Gastroesophageal sphincter (tissue), 4 donors: Measurements from ENCODE around the gene CRYBG1. TPM values are rescaled to one million over a fixed set of nuclear protein-coding genes. Genes with fewer than 3 reads are reported as not detected.

ENCODE experiments used
- ATAC-seq: fragments of 150-250 bp; one replicate; pipeline ENCODE4 v1.9.1; 2016; ENCODE audit warnings: mild to moderate bottlenecking, moderate library complexity
- H3K27ac ChIP-seq, 4 donors: fragments of 200-600 bp; sonication (generic) in 3 of 4; 1 replicate in 3 of 4; 2 replicates in 1 of 4; pipeline ENCODE4 v1.5.1; 2016 to 2019
- H3K27me3 ChIP-seq: fragments of 200-600 bp; sonication (generic); one replicate; pipeline ENCODE4 v1.5.1; 2019
- H3K36me3 ChIP-seq, 2 donors: fragments of 200-600 bp; sonication (generic); one replicate each; pipeline ENCODE4 v1.5.1; 2019; ENCODE audit warnings: control low read depth in 1 of 2
- H3K4me1 ChIP-seq, 3 donors: fragments of 200-600 bp; sonication (generic); 1 replicate in 2 of 3; 2 replicates in 1 of 3; pipeline ENCODE4 v1.5.1; 2016 to 2019; ENCODE audit warnings: control low read depth in 2 of 3
- H3K4me3 ChIP-seq, 2 donors: fragments of 200-600 bp; sonication (generic); one replicate each; pipeline ENCODE4 v1.5.1; 2019; ENCODE audit warnings: mild to moderate bottlenecking in 1 of 2, moderate library complexity in 1 of 2
- H3K9me3 ChIP-seq, 3 donors: fragments of 200-600 bp; sonication (generic); one replicate each; pipeline ENCODE4 v1.5.1; 2017 to 2019; ENCODE audit warnings: control low read depth in 2 of 3
- CTCF ChIP-seq, 4 experiments: fragments of 200-600 bp in 2 of 4; fragments of 450-650 bp in 2 of 4; sonication (generic) in 1 of 4; IDR thresholded peaks; one replicate each; pipeline ENCODE4 v1.5.1; 2017 to 2019; ENCODE audit warnings: antibody characterized with exemption in 4 of 4, mild to moderate bottlenecking in 2 of 4, moderate library complexity in 2 of 4
- EP300 ChIP-seq: sonication (generic); formaldehyde crosslinking; IDR thresholded peaks from one replicate; pipeline ENCODE4 v1.6.1; 2017; ENCODE audit warnings: antibody characterized with exemption, mild to moderate bottlenecking
- POLR2A ChIP-seq, 2 donors: fragments of 450-650 bp; IDR thresholded peaks; one replicate each; pipeline ENCODE4 v1.6.1; 2017; ENCODE audit warnings: antibody characterized with exemption in 2 of 2, mild to moderate bottlenecking in 2 of 2, moderate library complexity in 1 of 2
- POLR2AphosphoS5 ChIP-seq: sonication (generic); formaldehyde crosslinking; IDR thresholded peaks from one replicate; pipeline ENCODE4 v1.6.1; 2017; ENCODE audit warnings: antibody characterized with exemption
- WGBS, 2 donors: methylation state at CpG; one replicate each; pipeline ENCODE4 v1.1.5; 2018; ENCODE audit warnings: low coverage in 1 of 2; 5-methylcytosine and 5-hydroxymethylcytosine counted together
- total RNA-seq, 4 donors: library from RNA; depleted of rRNA; stranded (reverse); fragments of >200 nt; gene quantifications; one replicate each; pipeline ENCODE4 v1.1.0, GENCODE V29; 2016

CRYBG1 gene
- total RNA-seq, 4 donors from 2014 or later = 3.1 to 10.8 (median 4.1) TPM

GRCh38 chr6:106469882-106470281 is 109.4 kb downstream of the CRYBG1 start:
- ATAC-seq = no peak
- WGBS, 2 donors = 78 to 90% methylated on average over 2 to 4 of the region's 4 CpGs

GRCh38 chr6:106470316-106470715 is 109.8 kb downstream of the CRYBG1 start:
- H3K4me1 ChIP-seq = no peaks in the 10 kb centered on the region
- no peak for ATAC-seq
- no peak overlapping the region for H3K4me3 ChIP-seq
- WGBS, 2 donors = 77 to 88% methylated on average over 5 of the region's 5 CpGs
- no peaks in the 10 kb centered on the region for H3K36me3 ChIP-seq
- no peak overlapping the region for H3K27ac ChIP-seq
- H3K27me3 ChIP-seq = no peaks in the 10 kb centered on the region
- no peaks in the 10 kb centered on the region for H3K9me3 ChIP-seq
- TF ChIP-seq CTCF (IDR thresholded peaks at IDR 0.05) = no peak
- TF ChIP-seq EP300 = no peak
- TF ChIP-seq POLR2AphosphoS5 = no peak
- TF ChIP-seq POLR2A (IDR thresholded peaks at IDR 0.05) = no peak

More at GRCh38 chr6:106469882-106470281, 109.4 kb downstream of the CRYBG1 start:
- no peaks in the 10 kb centered on the region for H3K27me3 ChIP-seq
- no peak overlapping the region for H3K4me3 ChIP-seq
- H3K9me3 ChIP-seq = no peaks in the 10 kb centered on the region
- TF ChIP-seq POLR2A (IDR thresholded peaks at IDR 0.05) (no peak), CTCF (IDR thresholded peaks at IDR 0.05) (no peak), POLR2AphosphoS5 (no peak), EP300 (no peak)
- H3K4me1 ChIP-seq = no peaks in the 10 kb centered on the region
- H3K36me3 ChIP-seq = no peaks in the 10 kb centered on the region
- H3K27ac ChIP-seq = no peak overlapping the region

- no peaks in the 10 kb centered on the region for H3K27me3 ChIP-seq
- H3K4me3 ChIP-seq = no peak overlapping the region
- no peaks in the 10 kb centered on the region for H3K9me3 ChIP-seq
- ATAC-seq = no peak
- H3K4me1 ChIP-seq = no peaks in the 10 kb centered on the region
- TF ChIP-seq EP300 = no peak
- no peak for TF ChIP-seq POLR2AphosphoS5
- no peak for TF ChIP-seq CTCF (IDR thresholded peaks at IDR 0.05)
- no peak for TF ChIP-seq POLR2A (IDR thresholded peaks at IDR 0.05)
- no peaks in the 10 kb centered on the region for H3K36me3 ChIP-seq
- no peak overlapping the region for H3K27ac ChIP-seq
Measured at GRCh38 chr6:106470811-106471210, 110.3 kb downstream of the CRYBG1 start.

GRCh38 chr6:106473812-106474211 is 113.3 kb downstream of the CRYBG1 start:
- no peak for TF ChIP-seq CTCF (IDR thresholded peaks at IDR 0.05)
- no peak for TF ChIP-seq EP300
- no peak for TF ChIP-seq POLR2A (IDR thresholded peaks at IDR 0.05)
- Histone ChIP-seq H3K9me3 (no peaks in the 10 kb centered on the region), H3K36me3 (no peaks in the 10 kb centered on the region), H3K4me3 (no peak overlapping the region), H3K27ac (no peak overlapping the region), H3K4me1 (no peaks in the 10 kb centered on the region), H3K27me3 (no peaks in the 10 kb centered on the region)
- no peak for ATAC-seq
- 83% methylated on average over 1 of the region's 1 CpG for WGBS, 2 donors

GRCh38 chr6:106474466-106474865 is 113.9 kb downstream of the CRYBG1 start:
- Histone ChIP-seq H3K4me3 (no peak overlapping the region), H3K27ac (no peak overlapping the region), H3K4me1 (no peaks in the 10 kb centered on the region), H3K27me3 (no peaks in the 10 kb centered on the region), H3K36me3 (no peaks in the 10 kb centered on the region), H3K9me3 (no peaks in the 10 kb centered on the region)
- TF ChIP-seq CTCF (IDR thresholded peaks at IDR 0.05) = no peak
- no peak for TF ChIP-seq POLR2AphosphoS5
- TF ChIP-seq POLR2A (IDR thresholded peaks at IDR 0.05) = no peak
- no peak for TF ChIP-seq EP300
- ATAC-seq = no peak
- WGBS, 2 donors = 87 to 88% methylated on average over 4 to 5 of the region's 5 CpGs
